Vagina (tissue), 2 donors: ENCODE results near the gene MYO1D. TPM values are rescaled to one million over a fixed set of nuclear protein-coding genes. Genes with fewer than 3 reads are reported as not detected.

ENCODE experiments used
- DNase-seq, 2 donors: peaks; one replicate each; pipeline ENCODE4 v3.0.0-alpha.2; 2017; ENCODE audit errors: extremely low spot score in 2 of 2
- H3K27ac ChIP-seq: fragments of 200-600 bp; sonication (generic); one replicate; pipeline ENCODE4 v1.5.1; 2019
- H3K27me3 ChIP-seq: fragments of 200-600 bp; sonication (generic); one replicate; pipeline ENCODE4 v1.5.1; 2019
- H3K36me3 ChIP-seq, 2 donors: fragments of 200-600 bp; sonication (generic); one replicate each; pipeline ENCODE4 v1.5.1; 2017 to 2019
- H3K4me1 ChIP-seq: fragments of 200-600 bp; sonication (generic); one replicate; pipeline ENCODE4 v1.5.1; 2019
- H3K4me3 ChIP-seq, 2 donors: fragments of 200-600 bp; sonication (generic); 1 replicate in 1 of 2; 2 replicates in 1 of 2; pipeline ENCODE4 v1.5.1; 2016 to 2019
- H3K9me3 ChIP-seq: fragments of 200-600 bp; sonication (generic); one replicate; pipeline ENCODE4 v1.5.1; 2019
- POLR2A ChIP-seq, 2 donors: fragments of 450-650 bp; IDR thresholded peaks; one replicate each; pipeline ENCODE4 v1.6.1; 2017; ENCODE audit warnings: antibody characterized with exemption in 2 of 2, mild to moderate bottlenecking in 2 of 2, moderate library complexity in 2 of 2
- POLR2AphosphoS5 ChIP-seq, 2 donors: sonication (generic); formaldehyde crosslinking; IDR thresholded peaks; one replicate each; pipeline ENCODE4 v1.9.0; 2017; ENCODE audit warnings: antibody characterized with exemption in 2 of 2, mild to moderate bottlenecking in 2 of 2, low read depth in 1 of 2; ENCODE audit not compliant: insufficient read depth in 1 of 2
- intact Hi-C: fragments of 100-400 bp; cut with DNase I; formaldehyde crosslinking; loops from one replicate; pipeline ENCODE4 v1.15.1; 2023
- total RNA-seq: library from RNA; depleted of rRNA; stranded (reverse); fragments of >200 nt; gene quantifications from one replicate; pipeline ENCODE4 v1.2.3, GENCODE V29; 2016
- TF ChIP-seq, protein P1 (sequence below), 3 experiments: fragments of 450-650 bp in 2 of 3; fragments of 200-600 bp in 1 of 3; sonication (generic) in 1 of 3; IDR thresholded peaks; one replicate each; pipeline ENCODE4 v1.5.1; 2017 to 2019; ENCODE audit warnings: antibody characterized with exemption in 3 of 3, mild to moderate bottlenecking in 2 of 3, moderate library complexity in 2 of 3

The MYO1D gene
- total RNA-seq, 1 donor from 2014 or later = 44.7 TPM

DNA sequence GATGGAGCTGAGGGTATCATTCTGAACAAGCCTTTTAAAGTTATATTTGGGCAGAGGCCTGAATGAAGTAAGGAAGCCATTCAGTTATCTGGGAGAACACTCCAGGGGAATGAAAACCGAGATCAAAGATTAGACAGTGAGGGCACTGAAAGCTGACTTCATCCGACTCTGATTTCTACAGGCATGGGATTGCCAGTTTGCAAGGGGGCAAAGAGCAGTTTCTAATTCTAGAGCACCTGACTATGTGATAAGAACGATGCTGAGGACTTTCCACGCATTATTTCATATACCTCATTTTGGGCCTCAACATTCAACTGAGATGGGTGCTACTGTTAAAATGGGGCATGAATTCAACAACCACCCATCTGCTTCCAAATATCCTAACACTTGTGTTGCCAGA lies 254.4 kb downstream of the MYO1D start:
- H3K4me3 ChIP-seq = no peak overlapping the region
- no peak overlapping the region for H3K27ac ChIP-seq
- H3K4me1 ChIP-seq = peaks cover 7% of the 10 kb centered on the region
- H3K36me3 ChIP-seq = no peaks in the 10 kb centered on the region
- H3K9me3 ChIP-seq = no peaks in the 10 kb centered on the region
- TF ChIP-seq, protein P1, sequence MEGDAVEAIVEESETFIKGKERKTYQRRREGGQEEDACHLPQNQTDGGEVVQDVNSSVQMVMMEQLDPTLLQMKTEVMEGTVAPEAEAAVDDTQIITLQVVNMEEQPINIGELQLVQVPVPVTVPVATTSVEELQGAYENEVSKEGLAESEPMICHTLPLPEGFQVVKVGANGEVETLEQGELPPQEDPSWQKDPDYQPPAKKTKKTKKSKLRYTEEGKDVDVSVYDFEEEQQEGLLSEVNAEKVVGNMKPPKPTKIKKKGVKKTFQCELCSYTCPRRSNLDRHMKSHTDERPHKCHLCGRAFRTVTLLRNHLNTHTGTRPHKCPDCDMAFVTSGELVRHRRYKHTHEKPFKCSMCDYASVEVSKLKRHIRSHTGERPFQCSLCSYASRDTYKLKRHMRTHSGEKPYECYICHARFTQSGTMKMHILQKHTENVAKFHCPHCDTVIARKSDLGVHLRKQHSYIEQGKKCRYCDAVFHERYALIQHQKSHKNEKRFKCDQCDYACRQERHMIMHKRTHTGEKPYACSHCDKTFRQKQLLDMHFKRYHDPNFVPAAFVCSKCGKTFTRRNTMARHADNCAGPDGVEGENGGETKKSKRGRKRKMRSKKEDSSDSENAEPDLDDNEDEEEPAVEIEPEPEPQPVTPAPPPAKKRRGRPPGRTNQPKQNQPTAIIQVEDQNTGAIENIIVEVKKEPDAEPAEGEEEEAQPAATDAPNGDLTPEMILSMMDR (IDR thresholded peaks at IDR 0.05) = no peak
- TF ChIP-seq POLR2A (IDR thresholded peaks at IDR 0.05) (no peak), POLR2AphosphoS5 (IDR thresholded peaks at IDR 0.05; ENCODE audit: insufficient read depth in 1 of 2, low read depth in 1 of 2) (no peak)
- intact Hi-C loops = no loop called here
- no peaks in the 10 kb centered on the region for H3K27me3 ChIP-seq
- DNase-seq = no peak

DNA sequence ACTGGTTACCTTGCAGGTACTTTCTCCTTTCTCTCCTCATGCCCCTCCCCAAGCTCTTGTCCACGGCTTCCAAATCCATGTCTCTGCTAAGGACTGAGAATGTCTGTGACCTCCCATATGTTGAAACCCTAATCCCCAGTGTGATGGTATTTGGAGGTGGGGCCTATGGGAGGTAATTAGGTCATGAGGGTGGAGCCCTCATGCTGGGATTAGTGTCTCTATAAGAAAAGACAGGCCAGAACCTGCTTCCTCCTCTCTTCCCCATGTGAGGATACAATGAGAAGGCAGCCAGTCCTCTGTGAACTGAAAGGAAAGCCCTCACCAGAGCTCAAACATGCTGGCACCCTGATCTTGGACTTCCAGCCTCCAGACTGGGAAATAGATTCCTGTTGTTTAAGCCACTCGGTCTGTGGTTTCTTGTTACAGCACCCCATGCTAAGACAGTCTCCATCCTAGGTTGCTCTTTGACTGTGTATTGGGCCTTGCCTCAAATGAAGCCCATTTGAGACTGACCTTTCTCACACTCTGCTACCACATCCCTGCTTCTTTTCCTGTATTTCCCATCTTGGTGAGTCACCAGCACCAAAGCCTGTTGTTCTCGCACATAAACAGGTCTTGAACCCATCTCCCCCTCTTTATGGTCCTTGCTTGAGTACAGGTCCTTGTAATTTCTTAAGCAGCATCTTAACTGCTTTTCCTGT lies 255.2 kb downstream of the MYO1D start:
- H3K27ac ChIP-seq = no peak overlapping the region
- TF ChIP-seq POLR2AphosphoS5 (IDR thresholded peaks at IDR 0.05; ENCODE audit: insufficient read depth in 1 of 2, low read depth in 1 of 2) = peak in 1 of 2 donors; percentile 77
- TF ChIP-seq, protein P1 (IDR thresholded peaks at IDR 0.05) = no peak

DNA sequence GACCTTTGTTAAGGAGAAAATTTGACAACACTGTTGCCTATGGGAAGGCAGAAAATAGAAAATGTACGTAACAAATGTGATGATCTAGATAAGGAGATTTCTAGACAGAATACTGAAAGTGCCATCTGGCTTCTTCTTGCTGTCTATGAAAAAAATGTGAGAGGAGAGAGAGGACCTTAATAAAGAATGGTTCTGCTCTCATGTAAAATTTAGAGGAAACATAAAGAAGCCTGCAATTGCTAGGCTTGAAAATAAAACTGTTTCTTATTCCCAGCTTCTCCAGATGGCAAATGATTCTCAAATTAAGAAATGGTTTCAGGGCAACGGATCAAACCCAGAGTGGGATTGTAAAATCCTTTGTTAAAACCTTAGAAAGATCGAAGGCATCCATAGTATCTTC lies 261.6 kb downstream of the MYO1D start:
- no peaks in the 10 kb centered on the region for H3K4me1 ChIP-seq
- no peak for TF ChIP-seq POLR2A (IDR thresholded peaks at IDR 0.05)
- TF ChIP-seq POLR2AphosphoS5 (IDR thresholded peaks at IDR 0.05; ENCODE audit: insufficient read depth in 1 of 2, low read depth in 1 of 2) = no peak
- TF ChIP-seq, protein P1 (IDR thresholded peaks at IDR 0.05) = no peak
- H3K27me3 ChIP-seq = no peaks in the 10 kb centered on the region
- no peaks in the 10 kb centered on the region for H3K9me3 ChIP-seq
- no peak for DNase-seq
- H3K4me3 ChIP-seq = no peak overlapping the region
- H3K36me3 ChIP-seq = no peaks in the 10 kb centered on the region
- H3K27ac ChIP-seq = no peak overlapping the region
- intact Hi-C loops = no loop called here

More for the DNA sequence above, 255.2 kb downstream of the MYO1D start:
- intact Hi-C loops = no loop called here
- Histone ChIP-seq H3K27me3 (no peaks in the 10 kb centered on the region), H3K36me3 (no peaks in the 10 kb centered on the region), H3K4me1 (no peaks in the 10 kb centered on the region), H3K4me3 (no peak overlapping the region), H3K9me3 (no peaks in the 10 kb centered on the region)
- DNase-seq = no peak

DNA sequence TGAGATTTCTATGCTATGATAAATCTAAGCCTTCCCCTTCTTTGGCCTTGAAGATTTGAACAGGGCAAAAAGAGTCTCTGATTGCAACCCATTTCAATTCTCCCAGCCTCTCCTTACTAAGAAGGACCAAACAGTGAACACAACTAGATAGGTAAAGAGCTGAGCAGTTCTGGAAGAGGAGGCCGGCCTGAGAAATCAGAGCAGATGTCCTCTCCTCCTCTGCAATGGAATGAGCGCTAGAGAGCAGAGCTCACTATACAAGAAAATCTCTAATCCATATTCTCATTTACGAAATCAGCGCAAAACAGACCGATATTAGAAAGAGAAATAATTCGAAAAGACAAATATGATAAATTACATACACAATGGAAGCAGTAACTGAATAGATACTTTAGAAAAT lies 266.0 kb downstream of the MYO1D start:
- Histone ChIP-seq H3K36me3 (no peaks in the 10 kb centered on the region), H3K9me3 (no peaks in the 10 kb centered on the region), H3K27me3 (no peaks in the 10 kb centered on the region), H3K27ac (no peak overlapping the region), H3K4me1 (no peaks in the 10 kb centered on the region), H3K4me3 (no peak overlapping the region)
- DNase-seq = no peak
- intact Hi-C loops = no loop called here
- TF ChIP-seq POLR2AphosphoS5 (IDR thresholded peaks at IDR 0.05; ENCODE audit: insufficient read depth in 1 of 2, low read depth in 1 of 2) = no peak
- TF ChIP-seq, protein P1 (IDR thresholded peaks at IDR 0.05) = no peak

DNA sequence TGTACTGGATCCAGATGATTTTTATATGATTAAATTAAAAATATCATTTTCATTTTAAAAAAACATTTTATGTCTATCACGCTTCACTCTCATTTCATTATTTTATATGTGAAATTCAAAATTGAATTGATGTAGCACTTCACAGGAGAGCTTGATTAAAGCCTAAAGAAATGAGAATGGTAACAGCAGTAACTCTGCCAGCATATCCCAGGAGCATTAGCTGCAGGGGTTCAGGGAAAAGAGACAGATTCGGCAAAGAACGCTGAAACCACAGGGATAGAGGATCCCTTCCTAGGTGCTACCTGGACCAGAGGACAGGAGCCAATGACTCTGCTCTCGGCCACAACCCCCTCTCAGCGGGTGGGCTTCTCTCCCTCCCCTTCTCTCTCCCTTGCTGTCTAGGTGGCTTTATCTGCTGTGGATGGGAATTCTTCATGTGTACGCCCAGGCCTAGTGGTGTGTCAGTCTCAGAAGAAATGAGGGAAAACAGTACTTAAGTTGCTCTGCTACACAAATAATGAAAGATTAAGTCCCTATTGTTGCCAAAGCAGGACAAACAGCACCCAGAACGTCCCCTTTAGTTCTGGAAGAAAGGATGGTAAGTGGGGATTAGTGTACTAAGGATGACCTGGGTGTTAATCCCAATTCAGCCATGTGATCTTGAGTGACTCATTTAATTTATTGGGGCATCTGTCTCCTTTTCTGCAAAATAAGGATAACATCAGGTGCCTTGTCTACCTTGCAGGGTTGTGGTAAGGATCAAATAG lies 266.9 kb downstream of the MYO1D start:
- H3K36me3 ChIP-seq = no peaks in the 10 kb centered on the region
- H3K27me3 ChIP-seq = no peaks in the 10 kb centered on the region
- intact Hi-C loops = no loop called here
- no peak overlapping the region for H3K4me3 ChIP-seq
- no peak overlapping the region for H3K27ac ChIP-seq
- H3K4me1 ChIP-seq = no peaks in the 10 kb centered on the region
- DNase-seq = no peak
- H3K9me3 ChIP-seq = no peaks in the 10 kb centered on the region
- TF ChIP-seq, protein P1 (IDR thresholded peaks at IDR 0.05) = no peak
- TF ChIP-seq POLR2AphosphoS5 (IDR thresholded peaks at IDR 0.05; ENCODE audit: insufficient read depth in 1 of 2, low read depth in 1 of 2) = no peak
- no peak for TF ChIP-seq POLR2A (IDR thresholded peaks at IDR 0.05)
